Tibial nerve (tissue), 3 donors: Measurements from ENCODE around the gene ACSM3.

ENCODE experiments used
- POLR2A ChIP-seq, 2 donors: fragments of 450-650 bp; IDR thresholded peaks; one replicate each; pipeline ENCODE4 v1.6.1; 2017; ENCODE audit warnings: antibody characterized with exemption in 2 of 2, mild to moderate bottlenecking in 2 of 2, moderate library complexity in 2 of 2
- TF ChIP-seq, protein P1 (sequence below), 5 experiments: fragments of 200-600 bp in 3 of 5; fragments of 450-650 bp in 2 of 5; sonication (generic) in 3 of 5; IDR thresholded peaks; one replicate each; pipeline ENCODE4 v1.5.1; 2016 to 2019; ENCODE audit warnings: antibody characterized with exemption in 5 of 5, mild to moderate bottlenecking in 3 of 5, moderate library complexity in 2 of 5

DNA sequence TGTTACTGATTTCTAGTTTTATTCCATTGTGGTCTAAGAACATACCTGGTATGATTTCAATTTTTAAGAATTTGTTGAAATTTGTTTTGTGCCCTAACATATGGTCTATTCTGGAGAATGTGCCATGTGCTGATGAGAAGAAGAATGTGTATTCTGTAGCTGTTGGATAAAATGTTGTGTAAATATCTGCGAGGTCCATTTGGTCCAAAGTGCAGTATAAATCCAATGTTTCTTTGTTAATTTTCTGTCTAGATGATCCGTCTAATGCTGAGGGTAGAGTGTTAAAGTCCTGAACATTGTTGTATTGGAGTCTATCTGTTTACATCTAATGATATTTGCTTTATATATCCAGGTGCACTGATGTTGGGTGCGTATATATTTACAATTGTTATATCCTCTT is 9.9 kb downstream of the ACSM3 start:
- no peak for TF ChIP-seq POLR2A (IDR thresholded peaks at IDR 0.05)
- TF ChIP-seq, protein P1, sequence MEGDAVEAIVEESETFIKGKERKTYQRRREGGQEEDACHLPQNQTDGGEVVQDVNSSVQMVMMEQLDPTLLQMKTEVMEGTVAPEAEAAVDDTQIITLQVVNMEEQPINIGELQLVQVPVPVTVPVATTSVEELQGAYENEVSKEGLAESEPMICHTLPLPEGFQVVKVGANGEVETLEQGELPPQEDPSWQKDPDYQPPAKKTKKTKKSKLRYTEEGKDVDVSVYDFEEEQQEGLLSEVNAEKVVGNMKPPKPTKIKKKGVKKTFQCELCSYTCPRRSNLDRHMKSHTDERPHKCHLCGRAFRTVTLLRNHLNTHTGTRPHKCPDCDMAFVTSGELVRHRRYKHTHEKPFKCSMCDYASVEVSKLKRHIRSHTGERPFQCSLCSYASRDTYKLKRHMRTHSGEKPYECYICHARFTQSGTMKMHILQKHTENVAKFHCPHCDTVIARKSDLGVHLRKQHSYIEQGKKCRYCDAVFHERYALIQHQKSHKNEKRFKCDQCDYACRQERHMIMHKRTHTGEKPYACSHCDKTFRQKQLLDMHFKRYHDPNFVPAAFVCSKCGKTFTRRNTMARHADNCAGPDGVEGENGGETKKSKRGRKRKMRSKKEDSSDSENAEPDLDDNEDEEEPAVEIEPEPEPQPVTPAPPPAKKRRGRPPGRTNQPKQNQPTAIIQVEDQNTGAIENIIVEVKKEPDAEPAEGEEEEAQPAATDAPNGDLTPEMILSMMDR (IDR thresholded peaks at IDR 0.05) = no peak
